ENCODE results near the gene RNASEH1.
"Not testable (repeated sequence)": the region's sequence is repeated elsewhere in the genome, so short reads cannot be mapped to it uniquely, and the experiment has no call there.

RNASEH1 gene

DNA sequence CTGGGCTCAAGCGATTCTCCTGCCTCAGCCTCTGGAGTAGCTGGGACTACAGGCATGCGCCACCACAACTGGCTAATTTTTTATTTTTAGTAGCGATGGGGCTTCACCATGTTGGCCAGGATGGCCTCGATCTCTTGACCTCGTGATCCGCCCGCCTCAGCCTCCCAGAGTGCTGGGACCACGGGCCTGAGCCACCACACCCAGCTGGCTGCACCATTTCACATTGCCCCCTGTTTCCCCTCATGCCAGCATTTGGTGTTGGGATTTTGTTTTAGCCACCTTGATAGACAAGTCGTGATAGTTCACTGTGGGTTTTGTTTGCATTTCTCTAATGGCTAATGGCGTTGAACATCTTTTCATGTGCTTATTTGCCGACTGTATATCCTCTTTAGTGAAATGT is 31.0 kb upstream of the RNASEH1 start:
- DNase-seq = no peak

DNA sequence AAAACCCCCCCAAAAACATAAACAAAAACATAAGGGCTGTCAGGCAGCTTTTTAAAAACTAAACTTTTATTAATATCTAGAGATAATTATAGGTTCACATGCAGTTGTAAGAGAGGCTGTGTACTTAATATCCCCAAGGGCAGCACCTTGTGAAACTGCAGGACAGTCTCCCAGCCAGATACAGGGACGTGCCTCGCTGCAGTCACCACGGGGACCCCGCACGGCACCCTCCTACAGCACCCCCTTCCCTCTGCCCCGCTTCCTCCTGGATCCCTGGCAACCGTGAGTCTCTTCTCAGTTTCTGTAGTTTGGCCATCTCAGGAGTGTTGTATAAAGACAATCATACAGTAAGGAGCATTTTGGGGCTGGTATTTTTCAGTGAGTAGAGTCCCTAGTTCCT is 30.0 kb upstream of the RNASEH1 start:
- no peak for DNase-seq

DNA sequence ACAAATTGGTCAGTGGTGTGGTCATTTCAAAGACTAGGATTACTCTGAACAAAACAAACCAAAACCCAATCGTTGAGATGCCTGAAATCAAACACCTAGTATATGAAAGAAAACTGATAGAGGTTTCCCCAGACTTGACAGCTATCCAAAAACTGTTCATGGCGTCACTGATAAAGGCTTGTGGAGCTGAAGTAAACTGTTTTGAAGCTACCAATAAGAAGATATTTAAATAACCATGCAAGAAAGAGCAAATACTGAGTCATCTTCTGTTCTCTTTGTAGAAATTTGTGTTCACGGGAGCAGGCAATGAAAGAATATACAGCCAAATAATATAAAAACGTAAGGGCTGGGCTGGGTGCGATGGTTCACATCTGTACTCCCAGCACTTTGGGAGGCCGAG is 29.3 kb upstream of the RNASEH1 start:
- DNase-seq = no peak

DNA sequence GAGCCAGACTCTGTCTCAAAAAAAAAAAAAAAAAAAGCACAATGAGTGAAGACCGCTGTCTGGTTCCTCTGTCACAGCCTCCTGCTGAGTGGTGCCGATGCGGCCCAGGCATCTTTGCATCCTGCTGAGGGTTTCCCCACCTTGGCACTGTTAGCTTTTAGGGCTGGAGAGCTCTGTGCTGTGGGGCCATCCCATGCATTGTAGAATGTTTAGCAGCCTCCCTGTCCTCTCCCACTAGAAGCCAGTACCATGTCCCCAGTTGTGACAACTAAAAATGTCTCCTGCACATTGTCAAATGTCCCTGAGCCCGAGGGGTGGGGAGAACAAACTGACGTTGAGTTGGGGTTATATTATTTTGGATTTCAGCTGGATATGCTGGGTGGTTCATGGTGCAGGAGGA is 28.9 kb upstream of the RNASEH1 start:
- DNase-seq = no peak

DNA sequence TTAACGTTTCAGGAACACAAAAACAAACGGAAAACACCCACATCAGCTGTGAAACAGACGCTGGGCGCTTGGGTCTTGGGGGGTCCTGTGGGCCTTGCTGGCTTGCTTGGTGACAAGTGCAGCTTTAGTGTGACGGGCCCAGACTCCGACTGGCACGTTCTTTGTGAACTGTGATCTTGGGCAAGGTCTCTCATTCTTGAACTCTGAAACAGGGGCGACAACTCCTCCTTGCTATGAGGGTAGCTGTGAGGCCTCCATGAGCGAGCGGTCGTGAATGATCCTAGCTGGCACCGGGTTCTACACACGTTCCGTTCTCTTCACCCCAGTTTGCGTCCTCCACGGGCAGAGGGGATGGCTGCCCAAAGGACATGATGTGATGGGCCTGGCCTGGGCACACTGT is 28.1 kb upstream of the RNASEH1 start:
- no peak for DNase-seq

DNA sequence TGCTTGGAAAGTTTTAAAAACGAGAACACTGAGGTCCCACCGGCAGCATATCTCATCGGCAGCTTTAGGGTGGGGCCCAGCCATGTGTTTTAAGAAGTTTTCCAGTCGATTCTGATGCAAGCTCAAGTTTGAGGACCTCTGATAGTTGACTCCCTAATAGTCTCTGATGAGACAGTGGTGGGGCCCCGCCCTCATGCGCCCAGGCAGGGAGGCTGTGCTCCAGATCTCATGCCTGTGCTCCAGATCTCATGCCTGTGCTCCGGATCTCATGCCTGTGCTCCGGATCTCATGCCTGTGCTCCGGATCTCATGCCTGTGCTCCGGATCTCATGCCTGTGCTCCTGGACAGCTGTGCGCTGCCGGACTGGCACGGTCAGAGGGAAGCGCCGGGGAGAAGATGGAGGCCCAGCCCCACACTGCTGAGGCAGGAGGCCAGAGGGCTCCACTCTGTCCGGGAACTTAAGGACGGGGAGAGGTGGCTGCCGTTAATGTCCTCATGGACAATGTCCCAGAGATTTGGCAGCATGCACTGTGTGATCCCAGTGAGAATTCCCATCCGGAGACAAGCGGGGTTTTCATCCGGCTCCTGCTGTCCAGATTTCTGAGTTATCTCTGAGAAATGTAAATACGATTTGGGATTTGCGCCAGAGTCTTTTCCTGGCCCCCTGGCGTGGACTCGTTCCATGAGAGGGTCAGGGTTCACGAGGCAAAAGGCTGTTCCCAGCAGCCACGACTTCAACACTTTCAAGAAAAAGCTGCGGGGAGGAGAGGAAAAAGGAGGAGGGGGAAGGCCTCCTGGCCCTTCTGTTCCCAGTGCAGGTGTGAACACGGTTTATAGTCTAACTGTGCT is 27.4 kb upstream of the RNASEH1 start:
- peak; percentile 52 for DNase-seq

DNA sequence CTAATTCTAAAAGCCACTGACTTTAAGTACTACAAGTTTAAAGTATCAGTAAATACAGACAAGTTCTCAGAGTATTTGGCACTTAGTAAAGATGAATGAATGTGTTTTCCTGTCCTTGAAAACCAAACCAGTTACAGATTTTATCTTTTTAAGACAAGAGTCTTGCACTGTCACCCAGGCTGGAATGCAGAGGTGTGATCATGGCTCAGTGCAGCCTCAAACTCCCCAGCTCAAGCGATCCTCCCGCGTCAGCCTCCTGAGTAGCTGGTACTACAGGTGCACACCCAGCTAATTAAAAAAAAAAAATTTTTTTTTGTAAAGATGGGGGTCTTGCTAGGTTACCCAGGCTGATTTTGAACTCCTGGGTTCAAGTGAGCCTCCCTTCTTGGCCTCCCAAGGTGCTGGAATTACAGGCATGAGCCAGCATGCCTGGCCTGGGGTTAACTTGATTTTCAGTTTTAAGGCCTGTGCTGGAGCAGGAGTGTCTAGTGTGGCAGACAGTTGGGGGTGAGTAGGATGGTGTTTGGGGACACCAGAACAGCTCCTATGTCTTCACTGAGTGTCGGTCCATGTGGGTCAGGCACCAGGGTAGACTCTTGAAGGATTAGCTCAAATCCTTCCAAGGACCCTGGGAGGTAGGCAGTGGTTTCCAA is 26.6 kb upstream of the RNASEH1 start:
- DNase-seq = no peak

DNA sequence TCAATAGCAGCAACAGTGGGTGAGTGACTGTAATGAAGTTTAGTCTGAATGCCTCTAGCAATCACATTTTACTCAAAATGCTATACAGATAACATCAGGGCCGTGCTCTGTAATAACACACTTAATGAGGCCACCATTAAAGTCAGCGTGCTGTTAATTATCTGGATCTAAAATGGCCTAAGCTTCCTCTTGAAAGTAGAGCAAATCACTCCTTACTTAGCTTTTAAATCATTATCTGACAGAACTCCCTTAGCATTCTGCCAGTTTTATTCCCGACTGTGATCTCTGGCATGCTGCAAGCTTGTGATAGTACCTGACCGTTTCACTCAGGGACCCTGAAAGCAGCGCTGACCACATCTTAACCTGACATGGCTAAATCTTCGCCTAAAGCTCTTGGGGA is 25.9 kb upstream of the RNASEH1 start:
- DNase-seq = no peak

DNA sequence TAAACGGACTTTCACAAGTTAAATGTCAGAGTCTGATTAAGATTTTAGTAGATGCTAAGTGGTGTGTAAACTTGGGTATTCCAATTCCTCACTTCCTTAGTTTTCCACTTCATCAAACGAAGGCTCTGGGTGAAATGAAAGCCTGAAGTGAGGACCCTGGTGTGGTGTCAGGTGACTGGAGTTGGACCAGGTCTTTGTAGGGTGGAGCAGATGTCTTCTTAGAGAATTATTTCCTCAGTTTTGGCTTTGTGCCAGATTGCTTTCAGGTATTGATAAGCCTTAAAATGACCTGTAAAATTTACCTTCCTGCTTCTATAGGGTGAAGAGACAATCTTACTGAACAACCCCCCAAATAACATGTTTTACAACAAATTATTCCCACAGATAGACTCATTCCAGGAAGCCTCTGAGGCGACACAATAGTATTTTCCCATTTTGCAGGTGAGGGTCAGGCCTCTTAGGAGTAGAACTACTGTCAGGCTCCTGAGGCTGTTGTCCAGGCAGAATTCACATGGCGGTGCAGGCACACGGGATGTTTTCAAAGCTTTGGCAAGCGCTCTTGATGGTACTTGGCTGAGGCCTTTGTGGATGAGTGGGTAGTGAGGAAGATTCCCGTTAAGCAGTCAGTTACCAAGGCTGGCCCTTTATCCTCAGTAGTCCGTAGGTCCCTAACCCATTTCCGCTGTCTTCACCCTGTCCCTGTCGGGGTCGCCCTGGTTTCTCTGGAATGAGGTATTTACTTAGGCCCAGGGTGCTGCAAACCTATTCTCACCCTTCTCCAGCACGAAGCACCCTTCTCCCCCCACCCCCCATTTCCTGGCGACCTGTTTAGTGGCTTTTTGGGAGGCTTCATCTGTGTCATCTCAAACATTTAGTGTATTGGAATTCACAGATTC is 23.5 kb upstream of the RNASEH1 start:
- DNase-seq = no peak

DNA sequence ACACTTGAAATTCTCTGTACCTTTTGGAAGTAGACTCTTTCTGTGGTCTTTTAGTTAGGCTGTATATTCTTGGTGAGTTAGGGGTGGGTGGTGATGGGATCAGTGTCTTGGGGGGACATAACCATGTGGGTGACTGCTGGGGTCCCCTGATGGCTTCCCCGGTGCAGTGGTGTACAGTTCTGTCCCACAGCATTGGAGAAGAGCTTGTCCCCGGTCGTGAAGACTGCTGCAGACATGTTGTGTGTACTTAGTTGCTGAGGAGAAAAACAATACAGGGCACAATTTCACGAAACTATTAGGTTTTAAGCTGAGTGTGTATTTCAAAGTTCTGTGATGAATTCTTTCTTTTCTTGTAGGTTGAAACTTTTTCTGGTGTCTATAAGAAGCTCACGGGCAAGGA is 22.3 kb upstream of the RNASEH1 start:
- DNase-seq = no peak

DNA sequence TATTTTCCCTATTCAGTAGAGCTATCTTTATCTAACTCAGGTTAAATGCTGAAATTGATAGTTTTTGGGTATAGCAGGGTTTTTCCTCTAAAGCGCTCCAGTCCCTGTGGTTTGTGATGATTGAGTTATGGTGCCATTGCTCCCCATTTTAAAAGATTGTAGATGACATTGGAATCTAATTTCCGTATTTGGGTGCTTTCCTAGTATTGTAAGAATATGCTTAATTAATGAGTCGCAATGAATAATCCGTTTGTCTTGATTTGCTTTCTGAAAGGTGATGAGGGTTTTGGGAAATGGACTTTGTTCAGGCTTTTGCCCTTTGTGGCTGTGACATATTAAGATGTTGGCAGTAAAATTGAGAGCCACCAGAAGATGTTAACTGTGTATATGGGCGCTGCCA is 20.9 kb upstream of the RNASEH1 start:
- DNase-seq = no peak

DNA sequence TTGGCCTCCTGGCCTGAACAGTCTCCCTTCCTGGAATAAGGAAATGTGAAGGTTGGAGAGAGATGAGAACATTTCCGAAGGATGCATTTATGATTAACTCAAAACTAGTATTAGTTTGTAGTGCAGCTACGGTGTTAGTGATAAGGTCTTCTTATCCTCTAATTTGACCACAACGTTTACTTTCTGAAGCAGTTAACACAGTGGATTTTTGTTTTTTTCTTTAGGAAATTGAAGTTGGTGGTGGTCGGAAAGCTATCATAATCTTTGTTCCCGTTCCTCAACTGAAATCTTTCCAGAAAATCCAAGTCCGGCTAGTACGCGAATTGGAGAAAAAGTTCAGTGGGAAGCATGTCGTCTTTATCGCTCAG is 18.1 kb upstream of the RNASEH1 start:
- not testable (repeated sequence) for DNase-seq

DNA sequence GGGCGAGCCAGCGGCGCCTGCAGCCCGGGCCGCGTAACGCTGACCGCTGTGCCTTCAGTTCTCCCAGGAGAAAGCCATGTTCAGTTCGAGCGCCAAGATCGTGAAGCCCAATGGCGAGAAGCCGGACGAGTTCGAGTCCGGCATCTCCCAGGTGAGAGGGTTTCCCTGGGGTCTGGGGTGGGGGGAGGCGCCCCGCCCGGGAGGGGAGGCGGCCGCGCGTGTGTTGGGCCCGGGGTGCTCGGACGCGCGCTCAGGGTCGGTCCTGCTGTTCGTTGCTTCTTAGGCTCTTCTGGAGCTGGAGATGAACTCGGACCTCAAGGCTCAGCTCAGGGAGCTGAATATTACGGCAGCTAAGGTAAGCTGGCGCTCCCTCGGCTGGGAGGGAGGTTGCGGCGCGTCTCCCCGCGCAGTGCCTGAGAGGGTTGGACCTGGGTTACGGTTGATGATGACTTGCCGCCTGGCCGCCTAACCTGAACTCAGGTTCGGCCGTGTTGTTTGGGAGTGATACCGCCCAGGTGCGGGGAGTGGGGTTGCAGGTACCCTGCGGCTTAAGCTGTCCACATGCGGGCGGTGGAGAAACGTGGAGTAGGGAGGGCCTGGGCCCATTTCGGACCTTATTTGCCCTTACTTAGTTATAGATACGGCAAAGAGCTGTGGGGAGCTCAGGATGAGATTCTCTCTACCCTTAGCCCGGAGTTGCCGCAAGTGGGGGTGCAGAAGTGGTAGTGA is 17.6 kb upstream of the RNASEH1 start:
- no peak for DNase-seq

DNA sequence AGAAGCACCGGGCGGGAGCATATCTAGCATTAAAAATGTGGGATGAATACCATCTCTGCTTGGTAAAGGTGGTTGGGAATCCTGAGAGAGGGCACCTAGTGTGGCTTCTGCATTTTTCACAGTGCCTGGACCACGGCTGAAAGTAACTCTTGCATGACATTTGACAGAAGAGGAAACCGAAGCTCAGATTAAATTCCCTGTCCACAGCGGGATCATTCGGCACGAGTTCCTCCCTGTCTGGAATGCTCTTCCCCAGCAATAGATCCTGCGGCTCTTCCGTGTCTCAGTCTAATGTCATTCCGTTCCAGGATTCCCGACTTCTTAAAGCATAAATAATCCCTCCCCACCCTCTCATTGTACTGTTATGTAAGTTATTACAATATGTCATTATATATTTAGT is 16.0 kb upstream of the RNASEH1 start:
- no peak for DNase-seq

DNA sequence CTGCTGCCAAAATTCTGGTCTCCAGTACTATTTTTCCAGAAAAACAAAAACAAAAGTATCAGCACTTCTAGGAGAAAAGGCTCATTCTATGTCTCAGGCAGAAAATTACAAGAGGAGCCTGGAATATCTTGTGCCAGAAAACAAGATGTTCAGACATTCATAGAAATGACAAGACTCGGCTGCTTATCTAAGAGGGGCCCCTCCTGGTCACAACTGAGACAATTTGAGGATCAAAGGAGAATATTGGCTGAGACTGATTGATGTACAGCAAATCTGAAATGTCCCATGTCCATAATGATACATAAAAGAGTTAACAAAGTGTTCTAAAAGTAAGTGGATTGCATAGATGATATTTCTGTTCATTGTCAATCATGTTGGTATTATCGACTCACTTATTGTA is 14.5 kb upstream of the RNASEH1 start:
- no peak for DNase-seq

DNA sequence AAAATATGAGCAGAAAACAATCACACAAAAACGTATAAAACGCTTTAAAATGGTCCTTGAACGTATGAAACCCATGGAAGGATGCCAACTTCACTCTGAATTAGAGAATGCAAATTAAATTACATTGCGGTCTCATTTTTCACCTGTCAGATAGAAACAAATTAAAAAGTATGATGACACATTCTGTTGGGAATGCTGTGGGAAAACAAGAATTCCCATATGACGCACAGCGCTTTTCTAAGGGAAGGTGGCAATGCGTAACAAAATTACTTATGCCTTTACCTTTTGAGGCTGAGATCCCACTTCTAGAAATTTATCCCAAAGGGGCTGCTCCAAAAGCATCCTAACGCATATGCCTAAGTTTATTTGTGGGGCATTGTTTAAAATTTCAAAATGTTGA is 13.2 kb upstream of the RNASEH1 start:
- no peak for DNase-seq

DNA sequence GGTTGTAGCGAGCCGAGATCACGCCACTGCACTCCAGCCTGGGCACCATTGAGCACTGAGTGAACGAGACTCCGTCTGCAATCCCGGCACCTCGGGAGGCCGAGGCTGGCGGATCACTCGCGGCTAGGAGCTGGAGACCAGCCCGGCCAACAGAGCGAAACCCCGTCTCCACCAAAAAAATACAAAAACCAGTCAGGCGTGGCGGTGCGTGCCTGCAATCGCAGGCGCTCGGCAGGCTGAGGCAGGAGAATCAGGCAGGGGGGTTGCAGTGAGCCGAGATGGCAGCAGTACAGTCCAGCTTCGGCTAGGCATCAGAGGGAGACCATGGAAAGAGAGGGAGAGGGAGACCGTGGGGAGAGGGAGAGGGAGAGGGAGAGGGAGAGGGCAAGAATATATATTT is 11.5 kb upstream of the RNASEH1 start:
- not testable (repeated sequence) for DNase-seq

DNA sequence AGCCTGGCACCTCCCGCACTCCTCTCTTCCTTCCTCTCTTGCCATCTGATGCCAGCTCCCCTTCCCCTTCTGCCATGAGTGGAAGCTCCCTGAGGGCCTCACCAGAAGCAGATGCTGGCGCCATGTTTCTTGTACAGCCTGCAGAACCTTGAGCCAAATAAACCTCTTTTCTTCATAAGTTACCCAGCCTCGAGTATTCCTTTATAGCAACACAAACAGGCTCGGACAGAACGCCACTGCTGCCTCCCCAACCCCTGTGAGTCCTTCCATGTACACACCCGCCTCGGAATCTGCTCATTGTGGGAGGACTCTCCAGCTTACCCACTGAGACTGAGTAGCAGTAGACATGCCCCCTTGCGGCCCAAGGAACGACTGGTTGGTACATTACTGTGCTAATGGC is 8.7 kb upstream of the RNASEH1 start:
- DNase-seq = no peak

DNA sequence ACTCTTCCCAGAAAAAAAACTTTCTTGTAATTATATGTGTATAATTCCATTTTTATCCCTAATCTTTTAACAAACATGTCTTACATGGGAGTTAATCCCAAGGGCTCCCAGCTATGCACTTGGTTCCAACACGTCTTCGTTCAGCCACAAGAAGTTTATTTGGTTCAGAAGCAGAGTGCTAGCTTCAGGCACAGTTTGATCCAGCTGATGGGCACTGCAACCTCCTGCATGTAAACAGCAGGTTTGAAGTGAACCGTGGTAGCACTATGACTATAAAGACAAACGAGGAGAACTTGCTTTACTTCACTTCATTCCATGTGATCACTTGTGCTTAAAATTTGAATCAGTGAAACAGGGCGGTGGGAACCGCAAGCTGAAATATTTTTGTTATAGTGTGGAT is 7.0 kb upstream of the RNASEH1 start:
- DNase-seq = no peak

DNA sequence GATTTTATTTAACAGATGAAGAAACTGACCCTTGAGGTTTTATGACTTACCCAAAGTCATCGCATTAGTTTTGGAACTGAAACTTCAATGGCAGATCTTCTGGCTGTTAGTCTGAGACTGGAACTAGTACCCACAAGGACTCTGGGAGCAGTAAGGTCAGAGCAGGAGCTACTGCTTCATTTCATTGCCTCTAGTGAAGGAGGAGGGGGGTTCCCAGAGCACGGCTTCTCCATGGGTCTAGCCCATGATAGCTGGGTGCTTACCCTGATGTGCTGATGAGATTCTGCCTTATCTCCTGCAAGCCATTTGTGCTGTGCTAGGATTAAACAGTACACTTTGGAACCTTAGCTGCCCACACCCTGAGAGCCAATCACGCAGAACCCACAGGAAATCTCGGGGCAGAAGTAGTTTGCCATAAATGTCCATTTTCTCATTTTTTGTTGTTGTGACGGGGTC is 5.4 kb upstream of the RNASEH1 start:
- DNase-seq = no peak

DNA sequence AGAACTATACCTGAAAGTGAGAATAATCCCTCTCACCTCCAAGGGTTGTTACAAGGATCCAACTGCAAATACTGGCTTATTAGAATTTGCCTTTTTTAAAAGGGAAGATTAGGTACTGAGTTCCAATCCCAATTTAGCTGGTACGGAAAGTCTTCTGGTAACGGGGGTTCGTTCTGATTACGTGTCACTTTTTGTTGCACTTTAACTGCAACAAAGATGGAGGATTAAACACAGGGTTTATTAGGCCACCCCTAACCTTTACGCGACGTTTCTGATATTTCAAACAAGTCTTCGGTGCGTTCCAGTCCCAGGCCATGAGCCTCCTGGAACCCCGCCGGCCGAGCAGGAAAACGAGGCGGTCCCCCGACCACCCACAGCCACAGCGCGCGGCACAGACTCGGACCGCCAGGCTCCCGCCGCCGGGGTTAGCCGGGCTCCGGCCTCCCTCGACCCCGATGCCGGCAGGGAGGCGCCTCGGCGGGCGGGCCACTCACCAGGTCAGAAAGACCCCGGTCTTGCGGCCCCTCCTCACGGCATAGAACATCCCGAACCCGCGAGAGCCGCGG is 411 bp downstream of the RNASEH1 start:
- no peak for DNase-seq

DNA sequence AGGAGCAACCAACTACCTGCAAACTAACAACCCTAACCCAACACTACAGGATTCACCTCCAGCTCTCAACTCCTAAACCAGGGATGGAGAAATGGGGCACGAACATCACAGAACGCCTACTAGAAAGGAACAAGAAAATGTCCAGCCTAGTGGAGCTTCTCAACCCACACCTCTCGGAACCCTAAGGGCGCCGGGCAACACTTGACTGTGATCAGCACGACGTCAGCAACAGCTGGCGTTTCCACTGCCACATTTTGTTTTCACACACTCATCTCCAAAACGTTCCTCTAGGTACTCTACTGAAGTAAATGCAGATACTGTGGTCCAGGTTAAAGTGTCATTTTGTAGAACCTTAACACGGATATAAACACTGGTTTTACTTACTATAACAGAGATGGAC is 4.2 kb downstream of the RNASEH1 start:
- no peak for DNase-seq
